ENCODE measurements around the gene TFPI2.
A peak's percentile ranks its signal among the peaks of the same experiment; 100 is the strongest.

The TFPI2 gene, protein sequence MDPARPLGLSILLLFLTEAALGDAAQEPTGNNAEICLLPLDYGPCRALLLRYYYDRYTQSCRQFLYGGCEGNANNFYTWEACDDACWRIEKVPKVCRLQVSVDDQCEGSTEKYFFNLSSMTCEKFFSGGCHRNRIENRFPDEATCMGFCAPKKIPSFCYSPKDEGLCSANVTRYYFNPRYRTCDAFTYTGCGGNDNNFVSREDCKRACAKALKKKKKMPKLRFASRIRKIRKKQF

DNA sequence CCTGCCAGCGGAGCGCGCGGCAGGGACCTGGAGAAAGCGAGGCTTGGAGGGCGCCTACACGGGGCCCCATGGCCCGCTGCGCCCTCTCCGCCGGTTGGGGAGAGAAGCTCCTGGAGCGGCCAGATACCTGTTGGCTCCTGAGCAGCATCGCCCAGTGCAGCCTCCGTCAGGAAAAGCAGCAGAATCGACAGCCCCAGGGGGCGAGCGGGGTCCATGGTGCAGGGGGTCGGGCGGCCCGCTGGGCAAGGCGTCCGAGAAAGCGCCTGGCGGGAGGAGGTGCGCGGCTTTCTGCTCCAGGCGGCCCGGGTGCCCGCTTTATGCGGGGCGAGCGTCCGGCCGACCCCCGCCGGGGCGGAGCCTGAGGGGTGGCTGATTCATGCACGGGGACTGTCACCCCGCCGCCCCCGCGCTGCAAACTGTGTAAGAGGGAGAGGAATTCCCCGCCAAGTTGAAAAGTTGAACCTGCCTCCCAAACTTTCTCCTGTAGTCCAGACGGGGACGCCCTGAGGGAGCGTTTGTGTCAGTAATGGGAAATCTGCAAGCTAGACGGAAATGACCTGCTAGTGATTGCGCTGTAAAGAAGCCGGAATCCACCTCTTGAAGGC lies at the start of gene TFPI2:
TSS of gene TFPI2 (minus strand) at position 290 of the 605 bp plus-strand sequence. CDS start at position 215, 75 bp downstream.
- H3K9me3 ChIP-seq (ENCODE audit: control insufficient read depth, low read length), result no peaks in the 10 kb centered on the region
- no peaks in the 10 kb centered on the region for H3K4me1 ChIP-seq (ENCODE audit: control insufficient read depth, insufficient read depth, low read length)
- H3K4me3 ChIP-seq (ENCODE audit: low read length), result no peak within 1 kb of the TSS
- H3K9ac ChIP-seq (ENCODE audit: low read length), result no peak within 1 kb of the TSS
- no peaks in the 10 kb centered on the region for H3K36me3 ChIP-seq (ENCODE audit: control insufficient read depth, insufficient read depth, low read length)
- H3K27me3 ChIP-seq (ENCODE audit: control insufficient read depth, insufficient read depth, low read length), result peaks cover 13% of the 10 kb centered on the region

DNA sequence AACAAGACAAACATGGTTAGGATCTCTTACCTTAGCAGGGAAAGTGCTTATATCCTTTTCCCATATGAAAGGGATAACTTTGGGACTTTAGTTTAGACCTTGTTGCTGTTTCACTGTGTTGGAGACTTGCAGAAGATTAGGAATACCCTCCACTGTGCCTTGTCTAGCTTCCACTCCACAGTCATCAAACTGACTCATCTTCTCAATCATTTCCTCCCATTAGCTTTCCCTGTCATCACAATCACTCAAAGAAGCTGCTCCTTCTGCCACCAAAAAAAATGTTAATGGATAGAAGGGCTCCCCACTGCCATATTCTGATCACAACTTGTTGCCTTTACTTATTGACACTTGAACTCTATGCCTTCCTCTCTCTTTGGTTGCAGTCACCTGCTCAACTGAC lies 47.7 kb upstream of the TFPI2 start:
- H3K9me3 ChIP-seq (ENCODE audit: control insufficient read depth, low read length), result no peaks in the 10 kb centered on the region
- no peaks in the 10 kb centered on the region for H3K4me1 ChIP-seq (ENCODE audit: control insufficient read depth, insufficient read depth, low read length)
- no peak overlapping the region for H3K4me3 ChIP-seq (ENCODE audit: low read length)
- no peaks in the 10 kb centered on the region for H3K27me3 ChIP-seq (ENCODE audit: control insufficient read depth, insufficient read depth, low read length)
- no peaks in the 10 kb centered on the region for H3K36me3 ChIP-seq (ENCODE audit: control insufficient read depth, insufficient read depth, low read length)
- H3K9ac ChIP-seq (ENCODE audit: low read length), result no peak overlapping the region

DNA sequence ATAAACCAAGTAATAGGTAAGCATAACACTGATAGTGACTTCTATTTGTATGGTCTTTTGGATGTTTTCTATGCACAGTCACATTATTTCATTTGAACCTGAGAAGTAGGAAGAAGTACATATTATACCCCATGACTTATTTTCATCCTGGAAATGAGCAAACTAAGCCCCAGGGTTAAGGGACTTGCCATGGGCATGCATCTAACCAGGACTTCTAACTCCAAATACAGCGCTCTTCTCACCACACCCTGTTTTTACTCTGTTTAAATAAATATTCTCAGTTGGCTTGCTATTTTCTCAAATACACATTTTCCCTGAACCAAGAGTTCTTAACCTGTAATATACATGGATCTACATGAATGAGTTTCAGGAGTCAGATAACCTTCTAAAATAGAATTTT lies 47.3 kb upstream of the TFPI2 start:
- Histone ChIP-seq H3K36me3 (ENCODE audit: control insufficient read depth, insufficient read depth, low read length) (no peaks in the 10 kb centered on the region), H3K4me3 (ENCODE audit: low read length) (no peak overlapping the region), H3K27me3 (ENCODE audit: control insufficient read depth, insufficient read depth, low read length) (no peaks in the 10 kb centered on the region), H3K4me1 (ENCODE audit: control insufficient read depth, insufficient read depth, low read length) (no peaks in the 10 kb centered on the region), H3K9ac (ENCODE audit: low read length) (no peak overlapping the region), H3K9me3 (ENCODE audit: control insufficient read depth, low read length) (no peaks in the 10 kb centered on the region)

DNA sequence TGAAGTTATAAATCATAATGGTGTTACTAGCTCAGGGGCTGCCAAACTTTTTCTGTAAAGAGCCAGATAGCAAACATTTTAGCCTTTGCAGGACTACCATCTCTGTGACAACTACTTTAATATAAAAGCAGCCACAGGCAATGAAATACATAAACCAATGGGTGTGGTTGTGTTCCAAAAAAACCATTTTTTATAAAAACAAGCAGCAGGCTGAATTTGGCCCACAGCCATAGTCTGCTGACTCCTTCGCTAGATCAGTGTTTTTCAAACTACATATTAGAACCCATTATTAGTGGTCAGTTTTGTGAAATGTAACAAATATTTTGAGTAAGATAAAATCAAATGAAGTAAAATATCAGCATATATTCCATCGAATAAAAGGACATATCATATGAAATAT lies 44.5 kb upstream of the TFPI2 start:
- Histone ChIP-seq H3K4me1 (ENCODE audit: control insufficient read depth, insufficient read depth, low read length) (no peaks in the 10 kb centered on the region), H3K36me3 (ENCODE audit: control insufficient read depth, insufficient read depth, low read length) (no peaks in the 10 kb centered on the region), H3K27me3 (ENCODE audit: control insufficient read depth, insufficient read depth, low read length) (no peaks in the 10 kb centered on the region), H3K4me3 (ENCODE audit: low read length) (no peak overlapping the region), H3K9me3 (ENCODE audit: control insufficient read depth, low read length) (no peaks in the 10 kb centered on the region), H3K9ac (ENCODE audit: low read length) (no peak overlapping the region)

DNA sequence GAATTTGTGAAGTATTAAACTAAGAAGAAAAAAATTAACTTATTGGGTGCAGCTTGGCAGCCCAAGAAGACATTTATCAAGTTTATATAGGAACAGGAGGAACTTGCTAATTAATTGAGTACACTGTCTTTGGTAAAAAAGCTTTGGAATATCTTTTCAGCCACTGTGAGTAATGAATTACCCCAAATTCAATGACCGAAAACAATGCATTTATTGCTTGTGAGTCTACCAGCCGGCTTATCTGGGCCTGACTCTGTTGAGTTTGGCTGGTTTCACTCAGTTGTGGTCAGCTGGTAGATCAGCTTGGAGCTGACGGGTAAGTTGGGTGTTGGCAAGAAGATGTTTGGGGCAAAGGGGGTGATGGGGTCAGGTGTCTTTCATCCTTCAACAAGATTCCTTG lies 42.6 kb upstream of the TFPI2 start:
- no peak overlapping the region for H3K4me3 ChIP-seq (ENCODE audit: low read length)

DNA sequence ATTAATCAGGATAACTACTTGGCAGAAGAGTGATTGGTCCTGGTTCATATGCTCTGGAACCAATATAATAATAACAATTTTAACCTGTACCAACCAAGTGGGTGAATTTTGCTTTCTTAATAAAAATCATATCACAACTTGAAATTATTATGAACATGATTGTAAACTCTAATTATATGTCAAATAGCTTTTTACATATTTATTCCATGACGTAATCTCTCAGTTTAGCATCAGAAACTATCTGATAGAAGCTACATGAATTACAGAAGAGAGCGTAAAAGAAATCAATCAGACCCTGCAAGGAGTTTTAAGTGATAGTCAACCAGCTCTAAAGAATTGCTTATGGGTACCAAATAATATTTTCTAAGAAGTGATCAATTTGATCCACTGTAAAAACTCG lies 41.1 kb upstream of the TFPI2 start:
- Histone ChIP-seq H3K9me3 (ENCODE audit: control insufficient read depth, low read length) (no peaks in the 10 kb centered on the region), H3K27me3 (ENCODE audit: control insufficient read depth, insufficient read depth, low read length) (no peaks in the 10 kb centered on the region), H3K36me3 (ENCODE audit: control insufficient read depth, insufficient read depth, low read length) (no peaks in the 10 kb centered on the region), H3K4me3 (ENCODE audit: low read length) (no peak overlapping the region), H3K9ac (ENCODE audit: low read length) (no peak overlapping the region), H3K4me1 (ENCODE audit: control insufficient read depth, insufficient read depth, low read length) (no peaks in the 10 kb centered on the region)

More for the DNA sequence above, 42.6 kb upstream of the TFPI2 start:
- Histone ChIP-seq H3K36me3 (ENCODE audit: control insufficient read depth, insufficient read depth, low read length) (no peaks in the 10 kb centered on the region), H3K9ac (ENCODE audit: low read length) (no peak overlapping the region), H3K27me3 (ENCODE audit: control insufficient read depth, insufficient read depth, low read length) (no peaks in the 10 kb centered on the region), H3K4me1 (ENCODE audit: control insufficient read depth, insufficient read depth, low read length) (no peaks in the 10 kb centered on the region), H3K9me3 (ENCODE audit: control insufficient read depth, low read length) (no peaks in the 10 kb centered on the region)

DNA sequence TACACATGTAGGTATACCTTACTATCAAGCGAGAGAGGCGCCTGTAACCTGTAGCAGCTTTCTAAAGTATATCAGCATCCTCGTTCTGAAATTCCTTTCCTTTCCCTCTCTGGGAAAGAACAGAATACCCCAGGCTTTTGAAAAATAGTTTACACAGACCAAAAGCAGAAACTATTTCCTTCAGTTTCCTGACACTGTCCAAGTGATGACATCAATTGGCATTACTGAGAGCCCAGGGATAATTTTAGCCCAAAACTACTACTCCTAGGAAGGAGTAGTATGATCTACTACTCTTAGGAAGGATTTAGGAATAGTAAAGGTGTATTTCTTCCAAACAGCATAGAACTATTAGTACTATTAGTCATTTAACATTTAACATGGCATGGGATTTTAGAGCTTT lies 37.0 kb upstream of the TFPI2 start:
- no peak overlapping the region for H3K4me3 ChIP-seq (ENCODE audit: low read length)
- no peaks in the 10 kb centered on the region for H3K36me3 ChIP-seq (ENCODE audit: control insufficient read depth, insufficient read depth, low read length)
- H3K9me3 ChIP-seq (ENCODE audit: control insufficient read depth, low read length), result no peaks in the 10 kb centered on the region
- no peak overlapping the region for H3K9ac ChIP-seq (ENCODE audit: low read length)
- H3K4me1 ChIP-seq (ENCODE audit: control insufficient read depth, insufficient read depth, low read length), result no peaks in the 10 kb centered on the region
- H3K27me3 ChIP-seq (ENCODE audit: control insufficient read depth, insufficient read depth, low read length), result no peaks in the 10 kb centered on the region

DNA sequence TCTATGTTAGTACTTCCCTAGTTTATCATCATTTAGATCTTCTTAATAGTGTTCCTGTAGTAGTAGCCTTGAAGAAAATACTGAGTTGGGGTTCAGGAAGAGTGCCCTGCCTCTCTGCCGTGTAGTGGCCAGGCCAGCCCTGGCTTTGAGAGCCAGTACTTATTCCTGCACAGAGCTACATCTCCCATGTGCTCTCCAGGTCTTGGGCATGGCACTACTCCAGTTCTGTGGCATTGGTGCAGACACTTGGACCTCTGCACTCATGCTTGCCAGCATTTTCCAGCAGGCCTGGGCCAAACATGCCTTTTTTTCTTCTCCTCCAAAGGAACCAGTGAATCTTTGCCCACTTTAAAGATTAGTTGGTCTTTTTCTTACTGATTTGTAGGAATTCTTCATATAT lies 36.2 kb upstream of the TFPI2 start:
- Histone ChIP-seq H3K36me3 (ENCODE audit: control insufficient read depth, insufficient read depth, low read length) (no peaks in the 10 kb centered on the region), H3K9me3 (ENCODE audit: control insufficient read depth, low read length) (no peaks in the 10 kb centered on the region), H3K4me1 (ENCODE audit: control insufficient read depth, insufficient read depth, low read length) (peaks cover under 1% of the 10 kb centered on the region), H3K9ac (ENCODE audit: low read length) (no peak overlapping the region), H3K27me3 (ENCODE audit: control insufficient read depth, insufficient read depth, low read length) (peaks cover 5% of the 10 kb centered on the region), H3K4me3 (ENCODE audit: low read length) (no peak overlapping the region)

DNA sequence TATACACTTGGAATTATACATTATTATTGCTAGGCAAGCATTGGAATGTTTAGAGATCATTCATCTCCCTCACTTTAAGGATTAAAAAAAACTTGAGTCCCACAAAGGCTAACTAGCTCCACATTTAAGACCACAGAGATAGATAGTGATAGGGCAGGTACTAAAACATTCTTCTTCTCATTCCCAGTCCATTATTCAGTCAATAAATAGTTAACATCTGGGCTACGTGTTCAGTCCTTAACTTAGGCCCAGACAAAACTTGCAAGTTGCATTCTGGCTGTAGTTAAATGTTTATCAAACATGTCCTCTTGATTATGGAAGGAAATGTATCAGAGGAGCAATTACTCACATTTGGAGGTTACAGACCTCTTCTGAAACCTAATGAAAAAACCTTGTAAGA lies 33.4 kb upstream of the TFPI2 start:
- Histone ChIP-seq H3K9ac (ENCODE audit: low read length) (no peak overlapping the region), H3K36me3 (ENCODE audit: control insufficient read depth, insufficient read depth, low read length) (no peaks in the 10 kb centered on the region), H3K9me3 (ENCODE audit: control insufficient read depth, low read length) (no peaks in the 10 kb centered on the region), H3K4me1 (ENCODE audit: control insufficient read depth, insufficient read depth, low read length) (peaks cover 3% of the 10 kb centered on the region), H3K27me3 (ENCODE audit: control insufficient read depth, insufficient read depth, low read length) (peaks cover 9% of the 10 kb centered on the region), H3K4me3 (ENCODE audit: low read length) (no peak overlapping the region)

DNA sequence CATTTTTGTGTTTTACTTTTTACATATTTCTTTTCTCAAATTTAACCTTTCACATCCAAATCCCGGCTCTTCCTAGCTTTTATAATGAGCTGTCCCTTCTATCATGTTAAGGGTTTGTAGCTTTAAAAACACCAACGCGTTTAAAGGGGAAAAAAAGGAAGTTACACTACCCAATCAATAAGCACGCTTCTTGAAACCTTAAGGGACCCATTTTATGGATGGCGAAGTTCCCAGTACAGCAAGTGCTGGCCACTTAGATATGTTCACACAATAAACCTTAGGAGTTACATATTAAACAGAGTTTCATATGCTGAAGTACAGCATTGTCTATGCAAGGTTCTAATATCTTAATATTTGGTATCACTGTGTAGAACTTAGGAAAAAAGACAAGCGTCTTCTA lies 32.7 kb upstream of the TFPI2 start:
- peaks cover 9% of the 10 kb centered on the region for H3K27me3 ChIP-seq (ENCODE audit: control insufficient read depth, insufficient read depth, low read length)
- no peaks in the 10 kb centered on the region for H3K9me3 ChIP-seq (ENCODE audit: control insufficient read depth, low read length)
- H3K36me3 ChIP-seq (ENCODE audit: control insufficient read depth, insufficient read depth, low read length), result no peaks in the 10 kb centered on the region
- H3K9ac ChIP-seq (ENCODE audit: low read length), result no peak overlapping the region
- no peak overlapping the region for H3K4me3 ChIP-seq (ENCODE audit: low read length)
- H3K4me1 ChIP-seq (ENCODE audit: control insufficient read depth, insufficient read depth, low read length), result peaks cover 3% of the 10 kb centered on the region

DNA sequence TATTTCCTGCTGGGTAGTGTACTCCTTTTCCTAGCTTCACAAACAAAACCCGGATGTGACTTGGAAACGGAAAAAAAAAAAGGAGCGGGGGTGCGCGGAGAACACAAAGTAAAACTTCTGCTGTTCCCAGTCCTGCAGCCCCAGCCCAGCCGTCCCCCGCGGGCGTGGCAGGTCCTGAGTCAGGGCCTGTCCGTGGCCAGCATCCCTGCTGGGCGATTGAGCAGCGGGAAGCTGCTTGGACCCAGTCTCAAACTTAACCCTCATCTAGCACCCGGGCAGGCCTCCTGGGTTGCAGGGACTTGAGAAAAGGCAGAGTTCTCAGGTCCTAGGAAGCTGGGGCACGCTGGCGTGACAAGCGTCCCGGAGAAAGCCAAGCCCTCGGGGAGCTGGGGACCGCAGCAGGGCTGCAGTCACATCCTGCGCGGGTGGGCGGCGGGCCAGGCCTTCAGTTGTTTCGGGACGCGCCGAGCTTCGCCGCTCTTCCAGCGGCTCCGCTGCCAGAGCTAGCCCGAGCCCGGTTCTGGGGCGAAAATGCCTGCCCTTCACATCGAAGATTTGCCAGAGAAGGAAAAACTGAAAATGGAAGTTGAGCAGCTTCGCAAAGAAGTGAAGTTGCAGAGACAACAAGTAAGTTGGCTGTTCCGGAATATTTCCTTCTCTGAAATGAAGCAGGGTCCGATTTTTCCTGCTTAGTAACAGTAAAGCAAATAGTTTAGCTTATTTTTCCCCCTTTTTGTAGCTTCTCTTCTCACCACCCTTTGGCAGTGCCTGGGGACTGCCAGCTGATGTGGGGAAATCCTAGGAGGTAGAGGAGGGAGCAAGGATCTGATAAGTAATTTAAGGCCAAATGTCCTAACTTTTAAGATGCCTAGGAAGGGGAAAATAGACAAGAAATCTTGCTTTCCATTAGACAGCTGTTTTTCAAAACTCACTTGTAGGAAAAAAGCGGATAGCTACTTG lies 31.3 kb upstream of the TFPI2 start, which contains the start of gene GNG11:
TSS of gene GNG11 (plus strand) at position 129 of the 960 bp plus-strand sequence. CDS start at position 532, 403 bp downstream.
- peak within 1 kb of the TSS; percentile 32 for H3K4me3 ChIP-seq (ENCODE audit: low read length)
- peaks cover 3% of the 10 kb centered on the region for H3K4me1 ChIP-seq (ENCODE audit: control insufficient read depth, insufficient read depth, low read length)
- no peaks in the 10 kb centered on the region for H3K36me3 ChIP-seq (ENCODE audit: control insufficient read depth, insufficient read depth, low read length)
- H3K27me3 ChIP-seq (ENCODE audit: control insufficient read depth, insufficient read depth, low read length), result peaks cover 9% of the 10 kb centered on the region
- H3K9me3 ChIP-seq (ENCODE audit: control insufficient read depth, low read length), result no peaks in the 10 kb centered on the region
- H3K9ac ChIP-seq (ENCODE audit: low read length), result peak within 1 kb of the TSS; percentile 61

DNA sequence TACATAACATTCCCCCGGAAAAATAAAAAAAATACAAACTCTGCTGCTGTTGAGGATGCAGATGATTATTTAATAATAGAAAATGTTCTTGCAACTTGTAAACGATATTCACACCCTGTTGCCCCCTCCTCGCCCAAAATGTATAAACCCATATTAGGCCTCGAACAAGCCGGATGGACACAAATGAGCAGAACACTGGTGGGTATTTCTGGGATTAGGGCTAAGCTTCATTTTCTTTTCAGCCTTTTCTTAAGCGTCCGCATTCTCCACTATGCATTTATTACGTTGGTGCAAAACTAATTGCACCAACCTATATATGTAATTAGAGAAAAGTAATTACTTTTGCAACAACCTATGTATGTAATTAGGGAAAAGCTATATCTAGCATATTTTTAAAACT lies 30.6 kb upstream of the TFPI2 start:
- H3K9me3 ChIP-seq (ENCODE audit: control insufficient read depth, low read length), result no peaks in the 10 kb centered on the region
- no peak overlapping the region for H3K4me3 ChIP-seq (ENCODE audit: low read length)
- peaks cover 9% of the 10 kb centered on the region for H3K27me3 ChIP-seq (ENCODE audit: control insufficient read depth, insufficient read depth, low read length)
- H3K4me1 ChIP-seq (ENCODE audit: control insufficient read depth, insufficient read depth, low read length), result peaks cover 3% of the 10 kb centered on the region
- H3K9ac ChIP-seq (ENCODE audit: low read length), result peak overlapping the region; percentile 7
- H3K36me3 ChIP-seq (ENCODE audit: control insufficient read depth, insufficient read depth, low read length), result no peaks in the 10 kb centered on the region
